CD4-positive, alpha-beta T cell (primary cell): ENCODE results near the gene AKAP7. TPM values are rescaled to one million over a fixed set of nuclear protein-coding genes. Genes with fewer than 3 reads are reported as not detected.
A peak's percentile ranks its signal among the peaks of the same experiment; 100 is the strongest.

ENCODE experiments used
- ATAC-seq: fragments of 200-7000 bp; cut with Tn5 transposase; one replicate; pipeline ENCODE4 v1.10.0; 2022; ENCODE audit warnings: mild to moderate bottlenecking; ENCODE audit not compliant: poor library complexity
- CTCF ChIA-PET: fragments of 350-600 bp; sonication (Branson Sonifier 250); formaldehyde crosslinking; loops from one replicate; lab custom pipeline; 2021; ENCODE audit warnings: antibody characterized with exemption, inconsistent platforms; lab: Charles Lee
- POLR2A ChIA-PET: fragments of 350-600 bp; sonication (Branson Sonifier 250); formaldehyde crosslinking; loops from one replicate; lab custom pipeline; 2021; ENCODE audit warnings: antibody characterized with exemption, inconsistent platforms; lab: Charles Lee
- DNase-seq, 14 experiments: peaks; one replicate each; pipeline ENCODE4 v3.0.0-alpha.2; 2013 to 2020; ENCODE audit warnings: mixed read lengths in 2 of 14
- H3K27ac ChIP-seq, 2 donors: one replicate each; pipeline versions ENCODE4 v1.5.1 to v1.7.0; 2013; ENCODE audit warnings: low read length in 2 of 2, low read depth in 1 of 2, mild to moderate bottlenecking in 1 of 2
- H3K27me3 ChIP-seq, 2 experiments: 1 replicate in 1 of 2; 2 replicates in 1 of 2; pipeline versions ENCODE4 v1.6.1 to v1.7.0; 2013; ENCODE audit warnings: low read length in 2 of 2, control low read depth in 1 of 2, mild to moderate bottlenecking in 1 of 2, moderate library complexity in 1 of 2; ENCODE audit not compliant: insufficient read depth in 2 of 2, control insufficient read depth in 1 of 2
- H3K36me3 ChIP-seq: one replicate; pipeline ENCODE4 v1.6.1; 2013; ENCODE audit warnings: low read length, control low read depth; ENCODE audit not compliant: insufficient read depth
- H3K4me1 ChIP-seq: one replicate; pipeline ENCODE4 v1.6.1; 2013; ENCODE audit warnings: low read length, control low read depth; ENCODE audit not compliant: insufficient read depth
- H3K4me3 ChIP-seq: one replicate; pipeline ENCODE4 v1.5.1; 2013; ENCODE audit warnings: mild to moderate bottlenecking, low read length, moderate library complexity
- H3K9me3 ChIP-seq, 2 experiments: 1 replicate in 1 of 2; 2 replicates in 1 of 2; pipeline versions ENCODE4 v1.6.1 to v1.7.0; 2013; ENCODE audit warnings: low read length in 2 of 2, mild to moderate bottlenecking in 2 of 2, control low read depth in 1 of 2, moderate library complexity in 1 of 2; ENCODE audit not compliant: control insufficient read depth in 1 of 2, insufficient read depth in 1 of 2
- H3K27ac Mint-ChIP-seq: one replicate; pipeline ENCODE4 v1.8.0; 2020; ENCODE audit warnings: mixed read lengths
- H3K27me3 Mint-ChIP-seq: one replicate; pipeline ENCODE4 v1.8.0; 2021; ENCODE audit warnings: mixed read lengths
- H3K36me3 Mint-ChIP-seq: one replicate; pipeline ENCODE4 v1.8.0; 2021; ENCODE audit warnings: low read depth, mixed read lengths
- H3K4me1 Mint-ChIP-seq: one replicate; pipeline ENCODE4 v1.8.0; 2021; ENCODE audit warnings: low read depth, mixed read lengths
- H3K4me3 Mint-ChIP-seq: one replicate; pipeline ENCODE4 v1.8.0; 2020; ENCODE audit warnings: mild to moderate bottlenecking, mixed read lengths
- H3K9me3 Mint-ChIP-seq: one replicate; pipeline ENCODE4 v1.8.0; 2020; ENCODE audit warnings: mixed read lengths
- intact Hi-C, 2 experiments: fragments of 100-400 bp; cut with DNase I in 1 of 2; cut with micrococcal nuclease in 1 of 2; formaldehyde crosslinking; loops; one replicate each; pipeline versions ENCODE4 v1.15.1 to v1.9.0; 2023 to 2025; cut with DNase I, micrococcal nuclease
- total RNA-seq, 174 experiments: library from RNA in 2 of 174; stranded (reverse) in 2 of 174; gene quantifications; one replicate each; pipeline ENCODE4 v1.2.3 and lab custom pipeline; 2021 to 2026
- TF ChIP-seq, protein P1 (sequence below): fragments of 200-600 bp; IDR thresholded peaks from one replicate; pipeline ENCODE4 v1.8.0; 2022; ENCODE audit warnings: antibody characterized with exemption, mild to moderate bottlenecking

Gene AKAP7
- total RNA-seq, 2 experiments from 2014 or later: 9.1 to 12.2 TPM

DNA sequence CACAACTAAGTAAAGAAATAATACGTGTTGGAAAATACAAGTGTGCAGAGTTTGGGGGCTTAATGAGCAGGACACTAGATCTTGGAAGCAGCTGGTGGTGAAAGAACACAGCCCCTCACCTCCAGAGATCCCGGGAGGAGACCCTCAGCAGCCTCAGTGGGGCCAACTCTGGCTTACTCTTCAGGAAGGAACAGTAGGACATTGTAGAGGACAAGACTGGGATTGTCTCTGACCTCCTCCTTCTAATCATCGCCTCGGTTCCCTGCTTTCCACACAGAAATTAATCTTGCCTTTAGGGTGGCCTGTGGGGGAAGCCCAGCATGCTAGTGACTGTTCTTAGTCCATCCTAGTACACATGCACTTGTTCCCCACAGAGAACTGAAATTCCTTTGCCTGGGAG, 130.7 kb downstream of the AKAP7 start:
- ChIA-PET POLR2A (interaction anchor here (1.9 to 2.5 kb wide), 2 partner anchors 16 to 66 kb away, joined by 6 to 9 read pairs; no protein-coding TSS in a partner anchor), CTCF (interaction anchor here (1.3 kb wide), 1 partner anchor 236 kb away, joined by 3 read pairs; no protein-coding TSS in a partner anchor)
- H3K27ac ChIP-seq: no peak overlapping the region
- no peaks in the 10 kb centered on the region for H3K27me3 ChIP-seq
- Mint-ChIP-seq H3K36me3 (peaks cover 83% of the 10 kb centered on the region), H3K4me3 (no peak overlapping the region), H3K27ac (peak overlapping the region; percentile 49), H3K27me3 (no peaks in the 10 kb centered on the region), H3K9me3 (no peaks in the 10 kb centered on the region), H3K4me1 (peaks cover 48% of the 10 kb centered on the region)
- no peaks in the 10 kb centered on the region for H3K4me1 ChIP-seq
- intact Hi-C loops: no loop called here
- H3K36me3 ChIP-seq: no peaks in the 10 kb centered on the region
- no peak for DNase-seq
- TF ChIP-seq, protein P1, sequence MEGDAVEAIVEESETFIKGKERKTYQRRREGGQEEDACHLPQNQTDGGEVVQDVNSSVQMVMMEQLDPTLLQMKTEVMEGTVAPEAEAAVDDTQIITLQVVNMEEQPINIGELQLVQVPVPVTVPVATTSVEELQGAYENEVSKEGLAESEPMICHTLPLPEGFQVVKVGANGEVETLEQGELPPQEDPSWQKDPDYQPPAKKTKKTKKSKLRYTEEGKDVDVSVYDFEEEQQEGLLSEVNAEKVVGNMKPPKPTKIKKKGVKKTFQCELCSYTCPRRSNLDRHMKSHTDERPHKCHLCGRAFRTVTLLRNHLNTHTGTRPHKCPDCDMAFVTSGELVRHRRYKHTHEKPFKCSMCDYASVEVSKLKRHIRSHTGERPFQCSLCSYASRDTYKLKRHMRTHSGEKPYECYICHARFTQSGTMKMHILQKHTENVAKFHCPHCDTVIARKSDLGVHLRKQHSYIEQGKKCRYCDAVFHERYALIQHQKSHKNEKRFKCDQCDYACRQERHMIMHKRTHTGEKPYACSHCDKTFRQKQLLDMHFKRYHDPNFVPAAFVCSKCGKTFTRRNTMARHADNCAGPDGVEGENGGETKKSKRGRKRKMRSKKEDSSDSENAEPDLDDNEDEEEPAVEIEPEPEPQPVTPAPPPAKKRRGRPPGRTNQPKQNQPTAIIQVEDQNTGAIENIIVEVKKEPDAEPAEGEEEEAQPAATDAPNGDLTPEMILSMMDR: no peak
- no peak overlapping the region for H3K4me3 ChIP-seq
- ATAC-seq: no peak
- peaks cover 0 to 1% of the 10 kb centered on the region in 2 experiments for H3K9me3 ChIP-seq

DNA sequence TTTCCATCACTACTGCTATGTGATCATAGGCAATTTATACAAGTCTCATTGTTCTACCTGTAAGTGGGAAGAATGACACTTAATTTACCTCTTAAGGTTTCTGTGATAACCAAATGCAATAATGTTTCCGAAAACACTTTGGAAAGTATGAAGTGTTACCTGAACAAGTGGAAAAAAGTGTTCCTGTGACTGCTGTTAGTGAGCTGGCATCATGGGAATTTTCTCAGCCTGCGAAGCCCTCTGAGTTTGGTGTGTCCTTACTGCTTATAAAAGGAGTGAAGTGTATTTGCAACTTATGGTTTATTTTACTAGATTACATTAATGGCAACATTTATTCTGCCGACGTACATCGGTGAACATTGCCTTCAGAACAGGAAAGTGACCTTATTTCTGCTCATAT, 133.0 kb downstream of the AKAP7 start:
- H3K27ac ChIP-seq: no peak overlapping the region
- ATAC-seq: no peak
- no peaks in the 10 kb centered on the region for H3K36me3 ChIP-seq
- Mint-ChIP-seq H3K4me1 (peaks cover 46% of the 10 kb centered on the region), H3K4me3 (no peak overlapping the region), H3K9me3 (no peaks in the 10 kb centered on the region), H3K36me3 (peaks cover 86% of the 10 kb centered on the region), H3K27me3 (no peaks in the 10 kb centered on the region), H3K27ac (peak overlapping the region; percentile 17)
- H3K4me3 ChIP-seq: no peak overlapping the region
- CTCF ChIA-PET: no interaction called here
- H3K9me3 ChIP-seq: no peaks in the 10 kb centered on the region
- H3K27me3 ChIP-seq: no peaks in the 10 kb centered on the region
- DNase-seq: no peak
- TF ChIP-seq, protein P1: no peak
- no peaks in the 10 kb centered on the region for H3K4me1 ChIP-seq
- intact Hi-C loops: no loop called here
- POLR2A ChIA-PET: no interaction called here

DNA sequence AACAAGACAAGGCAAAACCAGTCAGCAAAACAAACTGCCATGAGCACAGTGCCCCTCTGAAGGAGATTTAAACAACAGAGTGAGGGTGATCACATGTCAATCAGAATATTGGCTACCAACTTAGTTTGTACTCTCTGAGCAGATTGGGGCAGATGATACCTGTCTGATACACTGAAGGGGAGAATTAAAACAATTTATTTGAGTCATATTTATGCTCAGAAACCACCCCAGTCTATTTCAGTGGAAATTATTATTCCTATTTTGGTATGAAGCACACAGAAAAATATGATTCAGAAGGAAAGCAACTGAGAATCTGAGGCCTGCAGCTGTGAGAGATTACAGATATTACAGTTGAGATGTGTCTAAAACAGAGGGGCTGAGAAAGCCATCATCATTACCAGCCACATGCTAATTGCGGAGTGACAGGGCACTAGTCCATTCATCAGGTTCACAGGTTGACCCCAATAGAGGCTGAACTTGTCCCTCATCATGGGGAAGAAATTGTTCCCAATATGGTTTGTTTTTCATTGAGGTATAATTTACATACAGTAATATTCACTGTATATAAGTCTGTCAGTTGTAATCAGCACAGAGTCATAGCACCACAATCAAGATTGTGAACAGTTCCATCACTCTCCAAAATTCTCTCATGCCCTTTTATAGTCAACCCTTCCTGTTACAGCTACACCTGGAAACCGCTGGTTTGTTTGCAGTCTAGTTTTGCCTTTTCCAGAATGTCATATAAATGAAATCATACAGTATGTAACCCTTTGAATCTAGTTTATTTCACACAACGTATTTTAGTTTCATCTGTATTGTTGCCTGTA, 134.5 kb downstream of the AKAP7 start:
- no peaks in the 10 kb centered on the region for H3K4me1 ChIP-seq
- ChIA-PET CTCF (no interaction called here), POLR2A (interaction anchor here (1.0 to 1.4 kb wide), 2 partner anchors 11 to 12 kb away, joined by 3 to 4 read pairs; no protein-coding TSS in a partner anchor)
- ATAC-seq (no peak), DNase-seq (no peak)
- Mint-ChIP-seq H3K4me1 (peaks cover 41% of the 10 kb centered on the region), H3K27me3 (no peaks in the 10 kb centered on the region), H3K9me3 (peaks cover 3% of the 10 kb centered on the region), H3K36me3 (peaks cover 85% of the 10 kb centered on the region), H3K27ac (no peak overlapping the region), H3K4me3 (no peak overlapping the region)
- TF ChIP-seq, protein P1: no peak
- H3K36me3 ChIP-seq: no peaks in the 10 kb centered on the region
- no peaks in the 10 kb centered on the region for H3K27me3 ChIP-seq
- intact Hi-C loops: no loop called here
- no peak overlapping the region for H3K4me3 ChIP-seq
- H3K9me3 ChIP-seq: no peaks in the 10 kb centered on the region
- H3K27ac ChIP-seq: no peak overlapping the region
